ENCODE results near the gene ALDH3A2. TPM values are rescaled to one million over a fixed set of nuclear protein-coding genes. Genes with fewer than 3 reads are reported as not detected.

The ALDH3A2 gene
- polyA plus RNA-seq (2013, experiment 1 of 2; ENCODE audit: insufficient read length), result 19.4 TPM
- 15.3 TPM for polyA plus RNA-seq (2013, experiment 2 of 2; ENCODE audit: insufficient read length)

DNA sequence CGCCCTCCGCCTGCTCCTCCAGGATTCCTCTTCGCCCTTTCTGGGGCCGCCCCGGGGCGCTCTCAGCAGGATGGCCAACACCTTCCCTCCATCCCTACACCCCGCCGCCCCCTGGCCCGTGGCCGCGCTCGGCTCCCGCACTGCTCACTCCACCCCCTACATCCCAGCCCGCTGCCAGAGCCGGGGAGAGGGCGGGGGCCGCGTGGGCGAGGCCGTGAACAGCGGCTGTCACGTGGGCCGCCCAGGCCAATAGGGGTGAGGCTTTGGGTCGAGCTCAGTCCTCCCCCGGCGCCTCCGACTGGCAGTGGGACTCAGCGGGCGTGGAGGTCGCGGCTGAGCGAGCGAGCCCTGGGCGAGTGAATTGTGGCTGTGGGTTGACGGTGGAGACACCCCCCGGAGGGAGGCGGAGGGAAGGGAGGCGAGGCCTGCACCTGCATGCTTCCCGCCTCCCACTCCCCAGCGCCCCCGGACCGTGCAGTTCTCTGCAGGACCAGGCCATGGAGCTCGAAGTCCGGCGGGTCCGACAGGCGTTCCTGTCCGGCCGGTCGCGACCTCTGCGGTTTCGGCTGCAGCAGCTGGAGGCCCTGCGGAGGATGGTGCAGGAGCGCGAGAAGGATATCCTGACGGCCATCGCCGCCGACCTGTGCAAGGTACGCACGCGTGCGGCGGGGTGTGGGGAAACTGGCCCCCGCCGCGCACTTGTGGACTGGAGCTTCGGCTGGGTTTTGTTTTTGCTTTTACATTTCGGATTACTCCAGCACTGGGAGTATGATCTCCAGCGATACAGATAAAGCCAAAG is at the start of gene ALDH3A2:
ALDH3A2 (plus strand) TSS at position 277 of the 799 bp plus-strand sequence; CDS start at position 498, 221 bp downstream.
- DNase-seq, result peak; percentile 93

DNA sequence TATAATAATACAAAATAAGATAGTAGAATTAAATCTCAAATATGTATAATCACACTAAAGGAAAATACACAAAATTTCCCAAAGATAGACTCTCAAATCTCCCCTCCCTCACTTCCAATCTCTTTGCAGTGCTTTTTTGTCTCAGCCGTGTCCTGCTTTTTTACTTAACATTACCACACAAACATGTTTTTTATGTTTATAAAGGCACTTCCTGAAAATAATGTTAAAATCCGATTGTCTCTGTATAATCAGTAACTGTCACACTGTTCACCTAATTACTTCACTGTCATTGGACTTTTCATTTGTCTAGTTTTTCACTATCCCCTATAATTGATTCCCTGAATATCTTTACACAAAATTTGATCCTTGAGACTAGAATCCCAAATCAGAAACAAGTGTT is 38.2 kb upstream of the ALDH3A2 start:
- DNase-seq, result no peak

DNA sequence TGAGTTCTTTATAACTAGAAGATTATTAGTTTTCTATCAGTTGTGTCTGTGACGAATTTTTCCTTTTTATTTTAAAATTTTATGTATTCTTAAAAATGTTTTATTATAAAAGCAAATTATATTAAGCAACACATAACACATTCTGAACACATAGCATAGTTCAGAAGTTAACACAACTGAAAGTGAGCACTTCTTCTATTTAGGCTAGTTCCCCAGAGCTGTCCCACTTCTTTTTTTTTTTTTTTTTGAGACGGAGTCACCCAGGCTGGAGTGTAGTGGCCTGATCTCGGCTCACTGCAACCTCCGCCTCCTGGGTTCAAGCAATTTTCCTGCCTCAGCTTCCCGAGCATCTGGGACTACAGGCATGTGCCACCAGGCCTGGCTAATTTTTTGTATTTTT is 37.7 kb upstream of the ALDH3A2 start:
- DNase-seq, result no peak

DNA sequence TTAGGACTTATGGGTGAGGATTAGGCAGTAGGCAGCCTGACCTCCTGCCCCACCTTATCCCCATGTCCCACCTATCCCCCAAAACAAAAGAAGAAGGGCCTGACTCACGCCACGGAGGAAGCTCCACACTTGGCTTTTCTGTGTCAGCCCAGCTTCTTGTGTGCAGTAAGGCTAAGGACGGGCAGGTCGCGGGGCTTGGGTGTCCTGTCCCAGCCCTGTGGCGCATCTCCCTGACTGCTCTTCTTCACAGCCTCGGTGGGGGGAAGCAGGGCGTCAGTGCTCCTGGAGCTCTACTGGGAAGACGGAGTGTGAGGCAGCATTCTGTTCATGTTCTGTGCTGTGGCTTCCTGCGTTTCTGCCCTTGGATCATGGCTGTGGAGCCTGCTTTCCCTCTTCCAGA is 34.6 kb upstream of the ALDH3A2 start:
- no peak for DNase-seq

DNA sequence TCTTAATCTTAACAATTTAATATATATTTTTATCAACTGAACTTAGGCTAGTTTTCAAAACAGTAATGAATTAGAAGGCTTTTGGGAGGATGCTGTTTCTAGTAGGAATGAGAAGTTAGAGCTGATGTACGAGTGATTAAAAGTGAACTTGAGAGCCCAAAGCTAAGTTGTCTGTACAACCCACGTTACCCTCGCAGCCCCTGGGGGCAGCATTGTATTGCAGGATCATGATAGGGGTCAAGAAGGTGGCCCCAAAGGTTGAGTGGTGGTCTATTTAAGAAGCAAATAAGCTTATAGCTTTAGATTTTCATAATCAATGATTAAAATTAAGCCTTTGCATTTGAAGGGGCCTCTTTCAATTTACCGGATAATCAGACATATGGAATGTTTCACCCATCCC is 33.7 kb upstream of the ALDH3A2 start:
- DNase-seq, result no peak

DNA sequence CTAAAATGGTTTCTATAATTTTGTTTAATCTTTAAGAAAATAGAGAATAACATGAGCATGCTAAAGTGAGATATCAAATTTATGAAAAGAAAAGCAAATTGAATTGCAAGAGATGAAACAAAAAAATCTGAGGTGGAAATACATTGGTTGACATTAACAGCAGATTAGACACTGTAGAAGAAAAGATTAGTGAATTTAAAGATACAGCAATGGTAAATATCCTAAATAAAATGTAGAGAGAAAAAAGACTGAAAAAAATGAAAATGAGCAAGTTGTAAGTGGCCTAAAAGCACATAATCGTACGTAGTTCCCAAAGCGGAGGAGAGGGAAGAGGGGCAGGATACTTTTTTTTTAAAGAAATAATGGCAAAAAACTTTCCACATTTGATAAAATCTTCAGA is 30.5 kb upstream of the ALDH3A2 start:
- no peak for DNase-seq

DNA sequence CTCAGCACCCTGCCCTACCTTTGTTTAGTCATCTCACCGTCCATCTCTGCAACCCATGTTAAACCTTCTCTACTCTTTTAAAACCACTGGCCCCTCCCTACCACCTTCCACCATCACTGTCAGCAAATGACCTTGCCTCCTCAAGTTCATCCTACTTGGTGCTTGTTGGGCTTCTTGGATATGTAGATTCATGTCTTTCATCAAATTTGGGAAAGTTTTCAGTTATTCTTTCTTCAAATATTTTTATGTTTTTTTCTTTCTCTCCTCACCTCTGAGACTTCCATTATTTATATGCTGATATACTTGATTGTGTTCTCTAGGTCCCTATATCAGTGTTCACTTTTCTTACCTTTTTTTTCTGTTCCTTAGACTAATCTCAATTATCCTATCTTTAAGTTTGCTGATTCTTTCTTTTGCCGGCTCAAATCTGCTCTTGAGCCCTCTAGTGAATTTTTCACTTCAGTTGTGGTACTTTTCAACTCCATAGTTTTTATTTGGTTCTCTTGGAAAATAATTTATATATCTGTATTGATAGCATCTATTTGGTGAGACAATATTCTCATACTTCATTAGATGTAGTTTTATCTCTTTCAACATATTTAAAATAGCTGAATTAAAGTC is 28.7 kb upstream of the ALDH3A2 start:
- no peak for DNase-seq

DNA sequence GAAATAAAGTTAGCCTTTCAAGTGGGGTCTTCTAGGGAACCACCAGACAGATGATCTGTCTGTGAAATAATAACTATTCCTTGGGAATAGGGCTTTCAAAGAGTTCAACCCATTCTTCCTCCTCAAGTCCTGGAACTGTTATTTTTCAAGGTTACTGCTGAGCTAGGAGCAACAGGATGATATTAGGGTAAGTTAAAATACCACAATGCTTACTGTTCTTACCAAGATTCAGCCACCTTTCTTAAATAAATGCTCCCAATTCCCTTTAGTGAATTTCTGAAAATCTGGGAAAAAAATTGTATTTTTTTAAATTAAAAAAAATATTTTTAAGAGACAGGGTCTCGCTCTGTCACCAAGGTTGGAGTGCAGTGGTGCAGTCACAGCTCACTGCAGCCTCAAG is 26.9 kb upstream of the ALDH3A2 start:
- DNase-seq, result no peak

DNA sequence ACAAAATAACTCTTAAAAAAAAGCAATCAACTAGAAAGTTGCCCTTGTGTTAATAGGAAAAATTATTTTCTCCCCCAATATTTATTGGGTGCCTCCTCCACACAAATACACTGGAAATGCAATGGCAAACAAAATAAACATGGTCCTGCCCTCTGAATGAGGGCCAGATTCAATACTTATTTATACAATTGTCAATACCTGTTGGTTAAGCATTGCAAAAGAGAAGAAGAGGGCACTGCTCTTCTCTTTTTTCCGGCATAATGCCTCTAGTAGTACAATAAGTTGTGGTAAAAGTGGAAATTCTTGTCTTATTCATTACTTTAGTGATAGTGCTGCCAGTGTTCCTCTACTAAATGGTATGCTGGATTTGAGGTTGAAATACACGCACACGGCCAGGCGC is 22.5 kb upstream of the ALDH3A2 start:
- DNase-seq, result no peak

DNA sequence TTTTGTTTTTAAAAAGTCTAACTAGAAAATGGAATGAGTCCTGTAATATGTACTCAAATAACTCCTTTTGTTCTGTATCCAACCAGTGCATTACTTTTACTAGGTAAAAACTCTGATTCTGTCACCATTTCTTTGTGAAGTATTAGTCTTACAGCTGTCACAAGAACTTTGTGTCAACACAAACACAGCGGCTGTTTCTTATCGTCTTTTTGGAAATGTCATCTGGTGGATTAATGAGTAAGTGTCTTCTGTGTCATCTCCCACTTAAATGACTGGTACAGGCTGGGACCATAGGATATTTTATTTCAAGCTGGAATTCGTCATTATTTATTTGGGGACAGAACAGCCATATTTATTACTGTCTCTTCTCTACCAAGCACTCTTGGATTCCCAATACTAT is 19.1 kb upstream of the ALDH3A2 start:
- peak; percentile 2 for DNase-seq

DNA sequence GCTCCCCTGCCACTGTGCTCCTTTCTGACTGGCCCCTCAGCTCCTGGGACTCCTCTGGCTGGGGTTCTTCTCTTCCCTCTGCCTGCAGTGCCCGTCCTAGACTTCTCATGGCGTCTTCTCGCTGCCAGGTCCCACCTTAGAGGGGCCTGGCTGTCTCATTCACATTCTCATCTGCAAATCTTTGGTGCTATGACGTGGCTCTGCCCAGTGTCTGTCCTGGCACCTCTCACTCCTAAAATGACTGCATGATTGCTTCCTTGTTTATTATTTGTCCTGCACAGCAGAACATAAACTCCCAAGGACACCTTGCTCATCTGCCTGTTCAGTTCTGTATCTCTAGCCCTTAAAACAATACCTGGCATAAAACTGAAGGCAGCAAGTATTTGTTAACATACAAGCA is 18.5 kb upstream of the ALDH3A2 start:
- no peak for DNase-seq

DNA sequence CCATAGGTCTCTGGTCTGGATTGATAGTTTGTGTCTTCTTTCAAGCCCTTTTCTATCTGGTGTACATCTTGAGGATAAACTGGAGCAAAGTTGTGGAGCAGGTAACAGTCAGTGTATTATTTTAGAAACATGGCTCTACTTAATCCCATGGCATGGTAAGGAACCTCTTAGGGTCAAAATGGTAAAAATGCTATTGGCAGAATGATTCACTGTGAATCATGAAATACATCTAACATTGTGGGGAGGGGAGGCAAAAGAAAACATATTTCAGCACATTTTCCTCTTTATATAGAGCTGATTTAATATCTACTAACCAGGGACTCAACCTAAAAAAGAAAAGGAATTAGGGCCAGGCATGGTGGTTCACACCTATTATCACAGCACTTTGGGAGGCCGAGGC is 17.9 kb upstream of the ALDH3A2 start:
- DNase-seq, result peak; percentile 70

DNA sequence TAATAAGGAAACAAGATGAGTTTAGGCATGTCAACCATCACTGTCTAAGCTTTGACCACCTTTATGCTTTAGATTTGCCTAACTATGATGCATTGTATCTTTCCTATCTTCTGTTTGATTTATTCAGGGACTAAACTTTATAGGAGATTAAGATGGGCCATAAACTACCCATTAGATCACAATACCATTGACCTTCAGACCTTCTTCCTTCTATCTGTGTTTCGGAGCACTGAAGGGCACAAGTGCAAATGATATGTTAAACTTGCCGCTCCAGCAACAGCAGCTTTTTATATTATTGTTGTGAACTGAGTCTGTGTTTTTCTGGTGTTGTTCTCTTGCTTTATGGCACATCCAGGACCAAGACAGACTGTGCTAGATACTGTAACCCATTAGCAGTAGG is 16.6 kb upstream of the ALDH3A2 start:
- no peak for DNase-seq

DNA sequence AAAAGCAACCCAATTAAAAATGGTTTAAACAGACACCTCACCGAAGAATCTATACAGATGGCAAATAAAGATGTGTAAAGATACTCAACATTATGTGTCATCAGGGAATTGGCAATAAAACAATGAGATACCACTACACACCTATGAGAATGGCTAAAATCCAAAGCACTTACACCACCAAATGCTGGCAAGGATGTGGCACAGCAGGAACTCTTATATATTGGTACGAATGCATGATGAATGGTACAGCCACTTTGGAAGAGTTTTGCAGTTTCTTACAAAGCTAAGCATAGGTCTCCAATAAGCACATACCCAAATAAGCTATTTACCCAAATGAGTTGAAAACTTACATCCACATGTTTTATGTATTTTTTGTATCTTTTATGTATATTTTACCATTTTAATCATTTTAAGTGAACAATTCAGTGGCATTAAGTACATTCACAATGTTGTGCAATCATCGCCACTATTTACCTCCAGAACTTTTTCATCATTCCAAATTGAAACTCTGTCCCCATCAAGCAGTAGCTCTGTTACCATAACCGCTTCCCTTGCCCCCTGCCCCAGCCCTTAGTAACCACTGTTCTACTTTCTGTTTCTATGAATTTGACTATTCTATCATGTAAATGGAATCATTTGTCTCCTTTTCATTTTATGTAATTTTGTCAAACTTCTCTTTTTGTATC is 6.7 kb upstream of the ALDH3A2 start:
- no peak for DNase-seq

DNA sequence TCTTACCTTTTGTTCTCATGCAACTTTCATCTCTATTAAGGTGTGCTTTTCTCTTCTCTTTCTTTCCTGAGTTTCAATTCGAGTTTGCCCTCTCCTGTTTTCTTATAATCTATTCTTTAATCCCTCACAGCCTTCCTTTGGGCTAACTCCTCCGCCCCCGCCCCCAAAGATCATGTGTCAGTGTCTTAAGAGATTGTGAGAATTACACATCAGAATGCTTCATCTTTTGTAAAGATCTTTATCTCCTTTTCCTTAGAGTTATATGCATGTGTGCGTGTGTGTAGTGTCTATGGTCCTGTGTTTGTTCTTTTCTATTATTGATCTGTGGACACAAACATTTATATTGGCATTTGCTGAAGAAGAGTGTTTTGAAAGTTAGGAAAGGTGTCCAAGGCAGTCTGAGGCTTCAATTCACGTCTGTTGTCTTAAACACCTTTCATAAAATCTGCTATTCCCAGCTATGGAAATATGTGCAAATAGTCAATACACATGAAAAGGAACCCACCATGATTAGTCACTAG is 6.1 kb upstream of the ALDH3A2 start:
- no peak for DNase-seq

DNA sequence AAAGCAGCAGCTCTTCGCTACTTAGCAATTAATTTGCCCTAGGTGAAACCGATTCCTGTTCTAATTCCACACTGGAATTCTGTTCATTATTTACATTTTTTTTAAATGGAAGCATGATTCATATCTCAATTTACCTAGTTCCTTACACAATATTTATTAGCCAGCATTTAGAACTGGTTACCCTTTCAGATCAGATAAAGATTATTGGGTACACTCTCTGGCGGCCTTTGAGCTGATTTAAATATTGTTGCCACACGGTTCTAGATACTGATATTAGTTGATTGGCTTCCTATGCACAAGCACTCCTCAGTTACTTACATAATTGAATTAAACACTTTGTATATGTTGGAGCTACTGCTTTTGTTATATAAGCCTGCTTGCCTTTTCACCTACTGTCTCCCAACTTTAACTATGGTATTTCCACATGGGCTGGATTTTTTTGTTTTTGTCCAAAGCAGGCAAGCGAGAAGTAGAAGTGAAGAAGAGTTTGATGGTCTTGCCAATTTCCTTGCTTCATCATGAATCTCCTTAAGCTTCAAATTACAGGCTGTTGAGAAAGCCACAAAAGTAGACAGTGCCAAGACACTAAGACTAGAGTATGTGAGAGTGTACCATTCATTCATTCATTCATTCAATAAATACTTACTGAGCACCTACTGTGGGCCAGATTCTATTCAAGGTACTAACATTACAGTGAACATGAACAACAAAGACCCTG is 3.9 kb upstream of the ALDH3A2 start:
- no peak for DNase-seq

DNA sequence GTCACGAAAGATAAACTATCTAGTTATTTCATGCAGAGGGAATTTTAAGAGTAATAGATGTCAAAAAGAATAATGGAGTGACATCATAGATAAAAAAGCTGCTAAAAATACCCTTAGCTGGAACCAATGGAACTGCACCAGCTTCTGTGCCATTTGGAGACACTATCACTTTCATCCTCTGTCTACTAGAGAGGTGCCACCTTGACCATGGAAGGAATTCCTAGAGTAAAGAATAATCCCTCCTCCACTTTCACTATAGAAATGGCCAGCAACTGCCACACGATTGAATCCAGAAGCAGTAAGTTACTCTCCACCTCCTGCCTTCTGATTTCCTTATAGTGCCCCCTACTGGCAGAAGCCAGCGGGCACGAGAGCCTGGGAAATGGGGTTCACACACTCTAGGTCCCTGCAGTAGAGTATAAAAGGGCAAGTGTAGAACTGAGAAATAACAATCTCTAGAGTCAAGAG is 2.8 kb upstream of the ALDH3A2 start:
- peak; percentile 11 for DNase-seq

DNA sequence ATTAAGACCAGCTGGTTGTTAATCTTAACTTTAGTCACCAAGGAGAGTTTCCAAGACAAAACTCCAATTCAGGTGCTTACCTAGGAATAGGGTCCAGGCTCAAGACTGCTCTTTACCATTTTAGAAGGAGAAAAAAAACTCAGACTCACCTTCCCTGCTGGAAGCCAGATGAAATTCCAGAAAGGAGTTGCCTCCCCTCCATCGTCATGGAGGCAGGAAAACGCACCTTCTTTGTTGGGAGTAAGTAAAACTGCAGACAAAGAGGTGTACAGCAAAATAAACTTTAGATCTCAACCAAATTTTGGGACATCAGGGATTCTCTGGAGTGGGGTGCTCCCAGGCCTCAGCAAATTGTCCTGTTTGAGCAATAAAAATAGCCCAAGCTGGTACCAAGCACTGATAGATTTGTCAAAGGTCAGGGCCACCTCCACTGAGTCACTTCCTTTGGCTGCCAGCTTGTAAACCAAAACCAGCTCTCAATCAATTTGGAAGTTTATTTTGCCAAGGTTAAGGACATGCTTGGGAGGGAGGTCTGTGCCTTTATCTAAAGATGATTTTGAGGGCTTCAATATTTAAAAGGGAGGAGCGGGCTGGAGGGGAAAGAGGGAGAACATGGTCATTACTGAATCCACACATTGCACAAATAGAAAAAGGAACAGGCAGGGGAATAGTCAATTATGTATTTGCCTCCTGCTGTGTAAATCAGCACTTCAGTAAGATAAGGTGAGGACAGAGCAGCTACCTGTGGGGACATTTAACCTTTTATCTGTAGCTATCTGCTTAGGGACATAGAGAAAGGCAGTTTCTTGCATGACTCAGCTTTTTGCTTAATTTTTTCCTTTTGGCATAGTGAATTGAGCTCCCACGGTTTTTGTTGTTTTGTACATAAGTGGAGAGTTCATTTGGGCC is 1.5 kb upstream of the ALDH3A2 start:
- peak; percentile 6 for DNase-seq

DNA sequence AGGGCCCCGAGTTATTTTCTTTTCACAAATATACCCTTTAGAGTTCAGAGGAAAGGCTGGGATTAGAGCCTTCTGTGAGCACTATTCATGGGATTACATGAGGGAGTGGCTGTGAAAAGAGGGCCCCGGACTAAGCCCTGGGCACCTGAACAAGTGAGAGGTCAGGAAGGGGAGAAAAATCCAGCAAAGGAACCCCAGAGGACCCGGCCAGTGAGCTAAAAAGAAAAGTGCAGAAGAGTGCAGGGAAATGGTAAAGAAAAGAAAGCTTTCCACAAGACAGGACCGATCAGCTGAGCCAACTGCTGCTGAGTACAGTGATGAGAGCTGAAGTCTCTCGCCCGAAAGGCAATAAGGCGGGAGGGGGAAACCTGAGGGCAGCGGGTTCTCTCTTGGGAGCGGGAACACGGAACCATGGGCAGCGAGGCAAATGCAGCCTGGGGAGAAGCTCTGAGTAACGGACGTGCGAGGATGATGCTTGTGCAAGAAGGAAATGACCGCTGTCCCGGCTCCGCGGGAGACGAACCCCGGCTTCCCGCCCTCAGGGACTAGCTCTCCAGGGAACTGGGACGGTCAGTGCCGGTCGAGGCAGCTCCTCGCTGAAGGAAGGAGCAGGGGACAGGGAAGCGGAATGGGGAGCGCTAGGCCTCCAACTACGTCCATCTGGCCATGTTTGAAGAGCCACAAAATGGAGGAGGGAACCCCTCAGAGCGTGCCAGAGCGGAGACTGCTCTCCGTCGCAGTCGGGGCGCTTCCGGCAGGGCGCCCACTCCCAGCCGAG is 665 bp upstream of the ALDH3A2 start:
- peak; percentile 79 for DNase-seq

DNA sequence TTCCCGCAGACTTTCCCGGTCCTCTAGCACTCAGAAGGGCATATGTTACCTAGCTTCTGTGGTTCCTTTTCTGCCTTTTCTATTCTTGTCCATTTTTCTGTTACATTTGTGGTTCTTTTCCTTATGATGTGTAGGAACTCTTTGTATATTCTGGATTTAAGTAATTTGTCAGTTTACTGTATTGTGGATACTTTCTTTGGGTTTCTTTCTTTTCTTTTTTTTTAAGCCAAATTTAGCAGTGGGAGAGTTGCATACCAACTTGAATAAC is 657 bp downstream of the ALDH3A2 start:
- no peak for DNase-seq

DNA sequence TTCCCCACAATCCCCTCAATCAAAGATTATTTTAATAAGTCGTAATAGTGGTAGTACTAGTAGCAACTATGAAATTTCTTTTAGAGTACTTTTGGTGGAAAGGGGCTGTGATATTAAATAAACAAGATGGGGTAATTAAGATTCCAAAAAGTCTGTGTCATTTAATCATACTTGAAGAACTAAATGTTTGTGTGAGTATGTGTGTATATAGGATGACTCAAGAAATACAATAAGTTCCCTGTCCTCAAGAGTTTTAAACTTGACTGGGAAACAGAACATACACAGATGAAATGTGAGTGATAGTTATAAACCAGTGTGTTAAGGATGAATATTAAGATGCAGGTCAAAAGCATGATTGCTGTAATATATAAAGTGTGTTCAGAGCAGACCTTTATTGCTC is 2.3 kb downstream of the ALDH3A2 start:
- peak; percentile 61 for DNase-seq
